Measurements from ENCODE around the gene PERCC1. TPM values are rescaled to one million over a fixed set of nuclear protein-coding genes. Genes with fewer than 3 reads are reported as not detected.
"Not testable (repeated sequence)": the region's sequence is repeated elsewhere in the genome, so short reads cannot be mapped to it uniquely, and the experiment has no call there.

Gene PERCC1
- total RNA-seq, 1 donor from 2014 or later, result not detected

DNA sequence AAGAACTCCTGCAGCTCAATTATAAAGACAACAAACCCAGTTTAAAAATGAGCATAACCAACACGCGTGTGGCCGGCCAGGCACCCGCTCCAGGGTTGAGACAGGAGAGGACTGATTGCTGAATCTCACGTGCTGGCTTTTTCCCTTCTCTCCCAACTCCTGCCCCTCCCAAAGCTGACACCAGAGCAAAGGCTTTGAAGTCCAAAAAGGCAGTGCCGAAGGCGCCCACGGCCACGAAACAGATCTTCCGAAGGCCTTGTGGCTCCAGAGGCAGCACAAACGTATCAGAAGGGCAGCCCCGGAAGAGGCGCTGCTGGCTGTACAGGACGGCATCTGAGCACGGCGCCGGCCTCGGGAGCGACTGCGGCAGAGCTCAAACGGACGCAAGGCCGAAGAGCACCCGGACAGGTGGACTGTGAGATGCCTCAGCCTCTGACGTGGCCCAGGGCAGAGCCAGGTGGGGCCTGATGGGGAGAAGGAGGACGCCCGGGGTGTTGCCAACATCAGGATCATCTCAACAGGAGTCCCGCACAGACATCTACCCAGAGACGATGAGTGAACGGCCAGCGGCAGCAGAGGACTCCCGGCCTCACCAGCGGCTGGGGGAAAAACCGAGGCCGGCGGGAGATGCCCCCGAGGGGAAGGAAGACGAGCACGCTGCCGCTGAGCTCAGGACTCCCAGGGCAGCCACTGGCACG, 33.5 kb downstream of the PERCC1 start:
- no peaks in the 10 kb centered on the region for H3K4me1 Mint-ChIP-seq (ENCODE audit: low read depth)
- intact Hi-C loops (cut with micrococcal nuclease), result no loop called here
- no peak overlapping the region for H3K4me3 Mint-ChIP-seq (ENCODE audit: low read depth)

GRCh38 chr16:1464894-1465566, 34.2 kb downstream of the PERCC1 start:
- no peaks in the 10 kb centered on the region for H3K4me1 Mint-ChIP-seq (ENCODE audit: low read depth)
- intact Hi-C loops (cut with micrococcal nuclease), result no loop called here
- peaks cover 3% of the 10 kb centered on the region for H3K36me3 Mint-ChIP-seq (ENCODE audit: low read depth)
- H3K9me3 Mint-ChIP-seq, result no peaks in the 10 kb centered on the region
- H3K27ac Mint-ChIP-seq, result no peak overlapping the region
- no peak for DNase-seq (ENCODE audit: low spot score)
- no peak overlapping the region for H3K4me3 Mint-ChIP-seq (ENCODE audit: low read depth)
- no peaks in the 10 kb centered on the region for H3K27me3 Mint-ChIP-seq (ENCODE audit: low read depth)

More for the DNA sequence above, 33.5 kb downstream of the PERCC1 start:
- H3K27ac Mint-ChIP-seq, result no peak overlapping the region
- H3K27me3 Mint-ChIP-seq (ENCODE audit: low read depth), result no peaks in the 10 kb centered on the region
- no peaks in the 10 kb centered on the region for H3K9me3 Mint-ChIP-seq
- H3K36me3 Mint-ChIP-seq (ENCODE audit: low read depth), result peaks cover 3% of the 10 kb centered on the region
- DNase-seq (ENCODE audit: low spot score), result no peak

- Mint-ChIP-seq H3K9me3 (no peaks in the 10 kb centered on the region), H3K27ac (no peak overlapping the region), H3K36me3 (ENCODE audit: low read depth) (peaks cover 3% of the 10 kb centered on the region), H3K4me1 (ENCODE audit: low read depth) (no peaks in the 10 kb centered on the region), H3K27me3 (ENCODE audit: low read depth) (no peaks in the 10 kb centered on the region), H3K4me3 (ENCODE audit: low read depth) (no peak overlapping the region)
- DNase-seq (ENCODE audit: low spot score), result no peak
- intact Hi-C loops (cut with micrococcal nuclease), result no loop called here
These were observed 34.7 kb downstream of the PERCC1 start for GRCh38 chr16:1465567-1465915.

DNA sequence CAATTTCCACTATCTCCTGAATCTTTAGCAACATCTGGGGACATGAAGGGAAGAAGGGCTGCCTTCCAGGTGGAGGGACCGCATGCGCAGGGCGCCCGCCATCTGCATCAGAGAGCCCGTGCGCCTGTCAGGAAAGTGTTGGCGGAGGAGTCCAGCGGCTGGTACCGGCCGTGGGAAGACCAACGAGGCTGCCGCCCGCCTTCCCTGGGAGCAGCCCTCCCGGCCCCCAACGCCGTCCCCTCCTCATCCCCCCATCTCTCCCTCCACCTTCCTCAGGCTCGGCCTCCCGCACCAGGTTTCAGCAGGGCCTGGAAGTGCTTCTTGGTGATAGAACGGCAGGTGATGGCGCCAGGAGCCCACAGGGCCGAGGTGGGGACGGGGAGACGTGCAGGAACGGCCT, 35.2 kb downstream of the PERCC1 start:
- Mint-ChIP-seq H3K4me3 (ENCODE audit: low read depth) (no peak overlapping the region), H3K36me3 (ENCODE audit: low read depth) (peaks cover 3% of the 10 kb centered on the region), H3K4me1 (ENCODE audit: low read depth) (no peaks in the 10 kb centered on the region), H3K9me3 (no peaks in the 10 kb centered on the region), H3K27ac (no peak overlapping the region), H3K27me3 (ENCODE audit: low read depth) (no peaks in the 10 kb centered on the region)
- no peak for DNase-seq (ENCODE audit: low spot score)
- intact Hi-C loops (cut with micrococcal nuclease), result no loop called here

DNA sequence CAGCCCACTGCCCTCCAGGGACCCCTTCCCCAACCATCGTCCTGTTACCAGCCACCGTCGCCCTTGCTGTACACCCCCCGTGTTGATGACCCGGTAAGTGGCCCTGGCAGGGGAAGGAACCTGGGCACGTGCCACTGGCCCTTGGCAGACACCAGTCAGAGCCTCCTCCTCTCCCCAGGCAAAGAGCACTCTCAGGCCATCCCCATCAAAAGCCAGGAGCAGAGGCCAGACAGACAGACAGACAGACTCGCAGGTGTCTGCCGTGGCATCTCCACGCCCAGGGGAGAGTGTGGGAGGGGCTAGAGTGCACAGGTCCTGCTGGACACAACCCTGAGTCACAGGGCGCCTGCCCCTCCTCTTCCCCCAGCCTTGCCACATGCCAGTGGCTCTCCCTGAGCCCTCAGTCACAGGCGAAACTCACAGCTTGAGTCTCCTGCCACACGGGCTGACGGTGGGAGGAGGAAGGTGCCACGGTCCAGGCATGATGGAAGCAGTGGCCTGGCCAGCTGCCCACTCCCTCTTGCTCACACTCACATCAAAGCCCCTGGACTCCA, 36.2 kb downstream of the PERCC1 start:
- DNase-seq (ENCODE audit: low spot score), result no peak
- Mint-ChIP-seq H3K4me3 (ENCODE audit: low read depth) (no peak overlapping the region), H3K4me1 (ENCODE audit: low read depth) (no peaks in the 10 kb centered on the region), H3K27ac (no peak overlapping the region), H3K9me3 (no peaks in the 10 kb centered on the region), H3K36me3 (ENCODE audit: low read depth) (peaks cover 3% of the 10 kb centered on the region), H3K27me3 (ENCODE audit: low read depth) (no peaks in the 10 kb centered on the region)
- intact Hi-C loops (cut with micrococcal nuclease), result no loop called here

DNA sequence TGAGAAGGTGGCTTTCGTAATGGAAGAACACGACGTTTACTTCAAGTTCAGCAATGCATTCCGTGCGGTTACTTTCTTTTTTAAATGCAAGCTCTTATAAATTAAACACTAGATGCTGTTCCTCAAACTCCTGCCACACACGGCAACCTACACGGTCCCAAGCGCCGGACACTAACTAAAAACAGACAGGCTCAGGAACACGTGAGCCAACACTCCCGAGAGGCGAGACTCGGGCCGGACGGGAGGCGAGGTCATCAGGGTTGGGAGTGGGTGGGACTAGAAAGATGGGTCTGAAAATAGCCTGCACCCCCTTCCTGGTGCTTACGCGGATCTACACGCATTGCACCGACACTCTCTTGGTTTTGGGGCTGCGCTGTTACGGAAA, 37.5 kb downstream of the PERCC1 start:
- intact Hi-C loops (cut with micrococcal nuclease), result no loop called here
- H3K27ac Mint-ChIP-seq, result no peak overlapping the region
- DNase-seq (ENCODE audit: low spot score), result no peak
- H3K4me3 Mint-ChIP-seq (ENCODE audit: low read depth), result no peak overlapping the region
- no peaks in the 10 kb centered on the region for H3K27me3 Mint-ChIP-seq (ENCODE audit: low read depth)
- peaks cover 3% of the 10 kb centered on the region for H3K4me1 Mint-ChIP-seq (ENCODE audit: low read depth)
- peaks cover 3% of the 10 kb centered on the region for H3K36me3 Mint-ChIP-seq (ENCODE audit: low read depth)
- no peaks in the 10 kb centered on the region for H3K9me3 Mint-ChIP-seq

DNA sequence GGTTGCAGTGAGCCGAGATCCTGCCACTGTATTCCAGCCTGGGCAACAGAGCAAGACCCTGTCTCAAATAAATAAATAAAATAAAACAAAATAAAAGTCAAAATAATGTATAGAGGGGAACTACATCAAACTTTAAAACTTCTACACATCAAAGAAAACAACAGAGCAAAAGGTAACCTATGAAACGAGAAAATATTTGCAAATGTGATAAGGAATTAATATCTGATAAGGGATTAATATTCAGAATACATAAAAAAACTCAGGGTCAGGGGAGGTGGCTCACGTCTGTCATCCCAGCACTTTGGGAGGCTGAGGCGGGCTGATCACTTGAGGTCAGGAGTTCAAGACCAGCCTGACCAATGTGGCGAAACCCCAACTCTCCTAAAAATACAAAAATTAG, 38.3 kb downstream of the PERCC1 start:
- H3K4me3 Mint-ChIP-seq (ENCODE audit: low read depth); H3K27ac Mint-ChIP-seq; H3K27me3 Mint-ChIP-seq (ENCODE audit: low read depth); H3K9me3 Mint-ChIP-seq; intact Hi-C loops (cut with micrococcal nuclease); H3K36me3 Mint-ChIP-seq (ENCODE audit: low read depth); DNase-seq (ENCODE audit: low spot score); H3K4me1 Mint-ChIP-seq (ENCODE audit: low read depth): not testable (repeated sequence)

- H3K27ac Mint-ChIP-seq, result no peak overlapping the region
- intact Hi-C loops (cut with micrococcal nuclease), result no loop called here
- no peaks in the 10 kb centered on the region for H3K9me3 Mint-ChIP-seq
- no peak overlapping the region for H3K4me3 Mint-ChIP-seq (ENCODE audit: low read depth)
- no peaks in the 10 kb centered on the region for H3K27me3 Mint-ChIP-seq (ENCODE audit: low read depth)
- H3K4me1 Mint-ChIP-seq (ENCODE audit: low read depth), result peaks cover 7% of the 10 kb centered on the region
- H3K36me3 Mint-ChIP-seq (ENCODE audit: low read depth), result no peaks in the 10 kb centered on the region
- no peak for DNase-seq (ENCODE audit: low spot score)
These were observed 38.9 kb downstream of the PERCC1 start for GRCh38 chr16:1469693-1470201.

DNA sequence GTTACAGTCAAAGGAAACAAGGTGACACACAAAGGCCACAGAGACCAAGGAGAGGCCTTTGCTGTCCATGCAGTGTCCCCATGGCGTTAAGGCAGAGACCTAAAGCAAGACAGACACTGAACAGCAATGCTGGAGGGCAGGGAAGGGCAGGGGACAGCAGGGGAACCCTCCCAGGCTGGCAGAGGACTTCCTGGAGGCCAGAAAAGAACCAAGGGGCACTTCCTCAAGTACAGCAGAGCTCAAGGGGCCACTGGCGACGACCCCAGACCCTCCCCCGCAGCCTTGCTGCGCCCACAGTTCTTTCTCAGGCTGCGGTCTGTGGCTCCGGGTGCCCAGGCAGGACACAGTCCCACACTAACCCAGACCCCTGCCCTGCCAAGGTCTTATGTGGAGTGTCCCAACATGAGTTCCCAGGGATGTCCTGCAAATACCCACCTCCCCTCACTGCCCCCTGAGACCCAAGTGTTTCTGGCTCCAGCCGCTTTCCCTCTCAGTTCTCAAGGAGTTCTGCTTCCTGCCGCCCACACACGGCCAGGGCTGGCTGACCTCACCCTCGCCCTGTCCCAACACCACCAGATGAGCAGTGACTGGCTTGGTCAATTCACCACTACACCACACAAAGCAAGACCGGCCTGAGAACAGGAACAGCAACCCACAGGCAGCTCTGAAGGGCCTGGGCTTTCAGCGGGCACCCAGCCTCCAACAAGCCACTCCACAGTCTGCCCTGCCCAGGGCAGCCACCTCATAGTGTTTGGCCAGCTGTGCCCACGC, 39.8 kb downstream of the PERCC1 start:
- intact Hi-C loops (cut with micrococcal nuclease), result no loop called here
- Mint-ChIP-seq H3K9me3 (no peaks in the 10 kb centered on the region), H3K27ac (no peak overlapping the region), H3K36me3 (ENCODE audit: low read depth) (no peaks in the 10 kb centered on the region), H3K4me1 (ENCODE audit: low read depth) (peaks cover 7% of the 10 kb centered on the region), H3K4me3 (ENCODE audit: low read depth) (no peak overlapping the region), H3K27me3 (ENCODE audit: low read depth) (no peaks in the 10 kb centered on the region)
- no peak for DNase-seq (ENCODE audit: low spot score)

DNA sequence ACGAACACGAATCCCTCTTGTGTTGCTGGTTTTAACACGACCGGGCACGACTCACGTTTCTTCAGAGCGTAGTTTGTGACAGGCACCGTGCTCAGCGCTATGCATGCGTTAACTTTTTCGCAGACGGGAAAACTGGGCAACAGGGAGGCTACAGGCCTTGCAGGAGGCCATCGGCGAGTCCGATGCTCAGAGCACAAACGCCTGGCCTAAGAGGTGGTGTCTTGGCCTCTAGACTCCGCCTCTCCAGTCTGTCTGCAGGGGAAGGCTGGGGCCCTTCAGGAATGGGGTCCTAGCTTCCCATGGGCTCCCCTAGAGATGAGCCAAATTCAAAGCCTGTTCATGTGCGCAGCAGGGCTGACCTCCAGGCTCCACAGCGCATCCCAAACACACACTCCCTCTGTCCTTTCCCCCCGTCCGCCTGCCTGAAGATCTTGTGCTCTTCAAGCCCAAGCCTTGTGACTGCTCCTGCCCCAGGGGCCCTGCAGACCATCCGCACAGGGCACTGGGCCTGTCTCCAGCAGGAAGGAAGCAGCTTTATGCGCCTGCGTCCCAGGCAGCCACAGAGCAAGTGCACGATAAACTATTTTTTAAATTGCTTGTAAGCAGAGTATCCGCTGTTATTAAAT, 40.8 kb downstream of the PERCC1 start:
- DNase-seq (ENCODE audit: low spot score), result no peak
- peaks cover 7% of the 10 kb centered on the region for H3K4me1 Mint-ChIP-seq (ENCODE audit: low read depth)
- no peak overlapping the region for H3K4me3 Mint-ChIP-seq (ENCODE audit: low read depth)
- H3K9me3 Mint-ChIP-seq, result no peaks in the 10 kb centered on the region
- H3K27me3 Mint-ChIP-seq (ENCODE audit: low read depth), result no peaks in the 10 kb centered on the region
- H3K36me3 Mint-ChIP-seq (ENCODE audit: low read depth), result no peaks in the 10 kb centered on the region
- intact Hi-C loops (cut with micrococcal nuclease), result no loop called here
- no peak overlapping the region for H3K27ac Mint-ChIP-seq

DNA sequence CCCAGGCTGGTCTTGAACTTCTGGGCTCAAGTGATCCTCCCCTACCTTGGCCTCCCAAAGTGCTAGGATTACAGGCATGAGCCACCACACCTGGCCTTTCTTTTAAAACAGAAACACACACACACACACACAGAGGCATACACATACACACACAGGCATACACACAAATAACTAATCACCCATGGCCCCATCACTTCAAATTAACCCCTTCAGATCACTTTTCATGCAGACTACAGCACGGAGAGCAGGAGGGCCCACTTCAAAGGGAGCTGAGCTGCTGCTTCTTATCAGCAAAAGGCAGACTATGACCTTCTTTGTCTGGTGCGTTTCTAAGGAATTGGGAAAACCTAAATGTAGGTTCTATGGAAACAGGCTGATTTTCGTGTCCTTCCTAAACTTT, 42.1 kb downstream of the PERCC1 start:
- DNase-seq (ENCODE audit: low spot score), result no peak
- H3K4me1 Mint-ChIP-seq (ENCODE audit: low read depth), result peaks cover 7% of the 10 kb centered on the region
- no peaks in the 10 kb centered on the region for H3K9me3 Mint-ChIP-seq
- H3K4me3 Mint-ChIP-seq (ENCODE audit: low read depth), result peak overlapping the region; percentile 35
- no peaks in the 10 kb centered on the region for H3K36me3 Mint-ChIP-seq (ENCODE audit: low read depth)
- no peaks in the 10 kb centered on the region for H3K27me3 Mint-ChIP-seq (ENCODE audit: low read depth)
- H3K27ac Mint-ChIP-seq, result no peak overlapping the region
- intact Hi-C loops (cut with micrococcal nuclease), result no loop called here

DNA sequence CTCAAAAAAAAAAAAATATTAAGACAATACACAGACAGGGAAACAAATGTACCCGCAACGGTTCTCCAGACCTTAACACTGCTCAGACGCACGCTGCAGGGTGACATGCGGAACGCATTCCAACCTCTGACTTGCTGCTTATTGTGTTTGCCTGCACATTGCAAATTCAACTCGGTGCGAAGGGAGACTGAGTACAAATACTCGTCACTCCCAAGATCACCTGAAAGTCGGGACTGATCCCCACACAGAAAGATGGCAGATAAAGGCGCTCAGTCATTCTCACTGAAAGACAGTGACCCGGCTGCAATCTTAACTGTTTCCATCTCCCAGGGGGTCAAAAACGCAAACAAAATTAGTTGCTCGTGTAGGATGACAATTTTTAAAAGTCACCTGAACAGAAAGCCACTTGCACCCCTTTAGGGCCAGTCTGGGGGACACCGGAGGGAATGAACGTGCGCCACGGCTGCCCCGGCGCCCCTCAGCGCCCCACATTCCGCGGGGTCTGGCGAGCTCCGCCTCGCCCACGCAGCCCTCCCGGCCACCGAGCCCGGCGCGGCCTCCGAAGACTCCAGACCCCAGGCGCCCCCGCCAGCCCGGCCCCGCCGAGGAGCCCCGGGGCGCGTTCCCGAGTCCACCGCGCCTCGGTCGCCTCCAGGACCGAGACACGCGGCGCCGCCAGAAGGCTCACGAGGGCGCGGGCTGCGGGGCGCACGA, 43.4 kb downstream of the PERCC1 start:
- no peak overlapping the region for H3K27ac Mint-ChIP-seq
- intact Hi-C loops (cut with micrococcal nuclease), result loop anchor here (2.0 kb wide), 3 partner anchors 19 to 69 kb away; partner anchors contain the start of genes TELO2 and UQCC4

More for the DNA sequence above, 43.4 kb downstream of the PERCC1 start:
- Mint-ChIP-seq H3K9me3 (no peaks in the 10 kb centered on the region), H3K4me3 (ENCODE audit: low read depth) (peak overlapping the region; percentile 73), H3K27me3 (ENCODE audit: low read depth) (no peaks in the 10 kb centered on the region), H3K4me1 (ENCODE audit: low read depth) (peaks cover 7% of the 10 kb centered on the region), H3K36me3 (ENCODE audit: low read depth) (no peaks in the 10 kb centered on the region)
- DNase-seq (ENCODE audit: low spot score), result no peak
